ENCODE data around the gene IRAG1.

The IRAG1 gene

GRCh38 chr11:10648871-10649270 is 44.7 kb downstream of the IRAG1 start:
- no peak for TF ChIP-seq CTCF (IDR thresholded peaks at IDR 0.05; ENCODE audit: low read depth, low read length, missing control alignments)
- H3K4me3 ChIP-seq (ENCODE audit: low read depth, low read length), result no peak overlapping the region
- DNase-seq (ENCODE audit: low read depth), result no peak

GRCh38 chr11:10646681-10647355 is 46.7 kb downstream of the IRAG1 start:
- no peak for TF ChIP-seq CTCF (IDR thresholded peaks at IDR 0.05; ENCODE audit: low read depth, low read length, missing control alignments)
- no peak for DNase-seq (ENCODE audit: low read depth)
- no peak overlapping the region for H3K4me3 ChIP-seq (ENCODE audit: low read depth, low read length)

GRCh38 chr11:10646005-10646404 is 47.5 kb downstream of the IRAG1 start:
- no peak overlapping the region for H3K4me3 ChIP-seq (ENCODE audit: low read depth, low read length)
- no peak for TF ChIP-seq CTCF (IDR thresholded peaks at IDR 0.05; ENCODE audit: low read depth, low read length, missing control alignments)
- DNase-seq (ENCODE audit: low read depth), result no peak

- no peak for TF ChIP-seq CTCF (IDR thresholded peaks at IDR 0.05; ENCODE audit: low read depth, low read length, missing control alignments)
- no peak overlapping the region for H3K4me3 ChIP-seq (ENCODE audit: low read depth, low read length)
- no peak for DNase-seq (ENCODE audit: low read depth)
Observed at GRCh38 chr11:10645212-10645795, 48.3 kb downstream of the IRAG1 start.
